Spleen (tissue), 11 donors: ENCODE results near the gene PRKCA. TPM values are rescaled to one million over a fixed set of nuclear protein-coding genes. Genes with fewer than 3 reads are reported as not detected.
"Not testable (repeated sequence)": the region's sequence is repeated elsewhere in the genome, so short reads cannot be mapped to it uniquely, and the experiment has no call there.

Experiments used
- DNase-seq: peaks from one replicate; pipeline ENCODE4 v3.0.0-alpha.2; 2020
- H3K27ac ChIP-seq, 8 donors: fragments of 200-600 bp; sonication (generic) in 7 of 8; 1 replicate in 4 of 8; 2 replicates in 4 of 8; pipeline versions ENCODE4 v1.5.0 to v1.8.0; 2016 to 2021; ENCODE audit warnings: inconsistent platforms in 4 of 8, mild to moderate bottlenecking in 4 of 8, moderate library complexity in 1 of 8
- H3K27me3 ChIP-seq, 7 donors: fragments of 200-600 bp; sonication (generic) in 6 of 7; replicated peaks in 1 of 7; 1 replicate in 4 of 7; 2 replicates in 3 of 7; pipeline versions ENCODE4 v1.5.0 to v1.8.0; 2016 to 2021; ENCODE audit warnings: inconsistent platforms in 3 of 7, mild to moderate bottlenecking in 1 of 7
- H3K36me3 ChIP-seq, 6 donors: fragments of 200-600 bp; sonication (generic) in 5 of 6; 1 replicate in 4 of 6; 2 replicates in 2 of 6; pipeline versions ENCODE4 v1.5.0 to v1.8.0; 2016 to 2021; ENCODE audit warnings: inconsistent platforms in 2 of 6
- H3K4me1 ChIP-seq, 6 donors: fragments of 200-600 bp; sonication (generic) in 5 of 6; 1 replicate in 3 of 6; 2 replicates in 3 of 6; pipeline versions ENCODE4 v1.5.0 to v1.8.0; 2016 to 2021; ENCODE audit warnings: inconsistent platforms in 3 of 6
- H3K4me3 ChIP-seq, 8 donors: fragments of 200-600 bp; sonication (generic) in 7 of 8; 1 replicate in 4 of 8; 2 replicates in 4 of 8; pipeline versions ENCODE4 v1.5.0 to v1.8.0; 2016 to 2021; ENCODE audit warnings: inconsistent platforms in 4 of 8, mild to moderate bottlenecking in 4 of 8, moderate library complexity in 2 of 8
- H3K9me3 ChIP-seq, 8 donors: fragments of 200-600 bp; sonication (generic) in 7 of 8; 1 replicate in 4 of 8; 2 replicates in 4 of 8; pipeline versions ENCODE4 v1.5.0 to v1.8.0; 2016 to 2021; ENCODE audit warnings: inconsistent platforms in 4 of 8
- CTCF ChIP-seq, 11 experiments: fragments of 200-600 bp in 7 of 11; fragments of 450-650 bp in 4 of 11; sonication (generic) in 4 of 11; IDR thresholded peaks in 8 of 11; conservative IDR thresholded peaks in 3 of 11; 1 replicate in 7 of 11; 2 replicates in 4 of 11; pipeline versions ENCODE4 v1.4.0 to v1.8.0; 2016 to 2021; ENCODE audit warnings: antibody characterized with exemption in 11 of 11, inconsistent platforms in 4 of 11, mild to moderate bottlenecking in 1 of 11
- POLR2A ChIP-seq, 3 donors: fragments of 450-650 bp; IDR thresholded peaks; one replicate each; pipeline ENCODE4 v1.5.1; 2017; ENCODE audit warnings: antibody characterized with exemption in 3 of 3, mild to moderate bottlenecking in 1 of 3
- POLR2AphosphoS5 ChIP-seq, 3 donors: sonication (generic); formaldehyde crosslinking; IDR thresholded peaks; one replicate each; pipeline ENCODE4 v1.5.1; 2017; ENCODE audit warnings: antibody characterized with exemption in 3 of 3
- WGBS, 5 donors: extraction: QIAGEN DNeasy Blood & Tissue Kit in 3 of 5; methylation state at CpG; one replicate each; pipeline versions ENCODE4 v1.1.5 to v1.1.7; 2013 to 2018; 5-methylcytosine and 5-hydroxymethylcytosine counted together
- intact Hi-C: fragments of 100-400 bp; cut with DNase I; formaldehyde crosslinking; loops from one replicate; pipeline ENCODE4 v1.15.0; 2023; ENCODE audit warnings: low total_unique reads
- polyA plus RNA-seq, 3 donors: library from polyadenylated mRNA; stranded (reverse); fragments of 200-250 nt; gene quantifications; one replicate each; pipeline ENCODE4 v1.2.1, GENCODE V29; 2013
- total RNA-seq, 7 donors: library from RNA; depleted of rRNA in 3 of 7; stranded (reverse); fragments of >200 nt in 3 of 7; fragmentation: NEBNext Ultra II Directional in 4 of 7; extraction: Animal tissue kit (Norgen Biotek cat#: 25700) in 4 of 7; gene quantifications; one replicate each; pipeline versions ENCODE4 v1.1.0 to v1.2.1, GENCODE V29; 2016 to 2021
- donor health status: healthy with polysubstance abuse.
- donor health status: DM: no; HTN: no; CAD: no; lungs with moderate emphysema.
- donor health status: DM: no; HTN: no; CAD: no.
- donor health status: Bipolar disorder and iron deficiency.
- donor health status: healthy.
- donor health status: DM: no; HTN: no; CAD: no.
- donor health status: DM: yes; HTN: yes; CAD: no.

Gene PRKCA
- total and polyA plus RNA-seq, 10 donors, result 1.7 to 59.7 (median 31.2) TPM

DNA sequence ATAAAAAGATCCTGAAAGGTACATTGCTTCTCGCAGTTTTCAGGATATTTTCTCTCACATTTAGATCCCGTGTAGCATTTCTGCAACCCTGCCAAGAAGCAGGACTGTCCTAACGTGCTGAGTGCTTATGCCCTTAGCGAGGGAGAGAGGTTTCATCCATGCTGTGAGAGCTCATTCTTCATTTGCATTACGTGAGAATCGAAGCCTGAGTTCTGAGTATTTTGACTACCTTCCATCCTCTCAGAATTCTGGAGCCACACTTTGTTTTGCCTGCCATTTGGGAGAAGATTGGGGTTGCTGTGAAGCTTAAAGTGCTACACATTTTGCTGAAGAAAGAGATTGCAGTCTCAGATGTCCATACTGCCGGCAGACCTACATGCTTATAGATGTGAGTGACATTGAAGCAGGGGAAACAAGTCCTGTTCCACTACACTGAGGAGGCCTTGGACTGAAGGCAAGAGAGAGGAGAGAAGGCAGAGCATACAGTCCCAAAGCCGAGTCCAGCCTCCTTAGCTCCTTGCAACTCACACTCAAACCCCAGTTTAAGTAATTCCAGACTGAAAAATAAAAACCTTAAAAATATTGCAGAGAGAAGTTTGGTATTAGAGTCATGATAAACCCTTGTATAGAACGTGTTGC lies 183.0 kb downstream of the PRKCA start:
- intact Hi-C loops, result no loop called here

GRCh38 chr17:66487121-66487520 lies 184.7 kb downstream of the PRKCA start:
- TF ChIP-seq POLR2AphosphoS5 (IDR thresholded peaks at IDR 0.05) (no peak), CTCF (IDR thresholded peaks at IDR 0.05 in 8 of 11, conservative IDR thresholded peaks at IDR 0.05 in 3 of 11) (no peak), POLR2A (IDR thresholded peaks at IDR 0.05) (no peak)
- Histone ChIP-seq H3K27ac (no peak overlapping the region), H3K27me3 (no peaks in the 10 kb centered on the region), H3K4me1 (no peaks in the 10 kb centered on the region), H3K4me3 (no peak overlapping the region), H3K36me3 (no peaks in the 10 kb centered on the region), H3K9me3 (no peaks in the 10 kb centered on the region)
- intact Hi-C loops, result no loop called here
- WGBS, 5 donors, result 92 to 99% (median 96%) methylated on average over 3 of the region's 3 CpGs
- no peak for DNase-seq

More for the DNA sequence above, 183.0 kb downstream of the PRKCA start:
- no peak overlapping the region for H3K4me3 ChIP-seq
- H3K9me3 ChIP-seq, result no peaks in the 10 kb centered on the region
- H3K27me3 ChIP-seq, result no peaks in the 10 kb centered on the region
- H3K27ac ChIP-seq, result no peak overlapping the region
- WGBS, 5 donors, result 80 to 87% (median 83%) methylated on average over 9 of the region's 9 CpGs
- H3K36me3 ChIP-seq, result no peaks in the 10 kb centered on the region
- peaks cover 0 to 6% (median 0%) of the 10 kb centered on the region in 6 donors for H3K4me1 ChIP-seq
- no peak for TF ChIP-seq CTCF (IDR thresholded peaks at IDR 0.05 in 8 of 11, conservative IDR thresholded peaks at IDR 0.05 in 3 of 11)
- no peak for TF ChIP-seq POLR2A (IDR thresholded peaks at IDR 0.05)
- no peak for TF ChIP-seq POLR2AphosphoS5 (IDR thresholded peaks at IDR 0.05)
- DNase-seq, result no peak

GRCh38 chr17:66487981-66488468 lies 185.6 kb downstream of the PRKCA start:
- TF ChIP-seq CTCF (IDR thresholded peaks at IDR 0.05 in 8 of 11, conservative IDR thresholded peaks at IDR 0.05 in 3 of 11) (no peak), POLR2A (IDR thresholded peaks at IDR 0.05) (no peak), POLR2AphosphoS5 (IDR thresholded peaks at IDR 0.05) (no peak)
- H3K9me3 ChIP-seq, result no peaks in the 10 kb centered on the region
- intact Hi-C loops, result no loop called here
- no peaks in the 10 kb centered on the region for H3K36me3 ChIP-seq
- H3K27ac ChIP-seq, result no peak overlapping the region
- H3K4me1 ChIP-seq, result peaks cover 0 to 8% (median 0%) of the 10 kb centered on the region in 6 donors
- H3K27me3 ChIP-seq, result no peaks in the 10 kb centered on the region
- no peak overlapping the region for H3K4me3 ChIP-seq
- WGBS, 5 donors, result 80 to 96% (median 91%) methylated on average over 5 of the region's 5 CpGs
- DNase-seq, result no peak

DNA sequence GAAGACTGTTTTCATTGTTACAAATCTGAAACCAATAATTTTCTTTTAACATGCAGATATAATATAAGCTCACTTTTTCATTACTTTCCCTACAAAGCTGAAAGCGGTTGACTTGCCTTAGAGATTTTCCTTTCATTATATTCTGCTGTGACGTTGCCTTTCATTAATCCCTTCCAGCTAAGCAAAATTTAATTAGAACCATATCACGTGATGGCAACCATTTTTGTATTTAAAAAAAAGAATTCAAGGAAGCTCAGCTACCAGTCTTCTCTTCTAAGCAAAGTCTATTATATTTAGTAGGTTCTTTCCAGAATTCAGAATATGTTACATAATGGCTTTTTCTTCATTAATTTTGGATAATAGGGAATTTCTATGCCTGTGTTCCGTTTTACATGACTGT lies 186.5 kb downstream of the PRKCA start:
- Histone ChIP-seq H3K4me3 (no peak overlapping the region), H3K9me3 (no peaks in the 10 kb centered on the region), H3K27ac (no peak overlapping the region), H3K36me3 (no peaks in the 10 kb centered on the region), H3K27me3 (no peaks in the 10 kb centered on the region), H3K4me1 (peaks cover 0 to 16% (median 3%) of the 10 kb centered on the region in 6 donors)
- DNase-seq, result no peak
- TF ChIP-seq POLR2AphosphoS5 (IDR thresholded peaks at IDR 0.05), result no peak
- WGBS, 5 donors, result 86 to 95% (median 92%) methylated on average over 4 of the region's 4 CpGs
- intact Hi-C loops, result no loop called here

DNA sequence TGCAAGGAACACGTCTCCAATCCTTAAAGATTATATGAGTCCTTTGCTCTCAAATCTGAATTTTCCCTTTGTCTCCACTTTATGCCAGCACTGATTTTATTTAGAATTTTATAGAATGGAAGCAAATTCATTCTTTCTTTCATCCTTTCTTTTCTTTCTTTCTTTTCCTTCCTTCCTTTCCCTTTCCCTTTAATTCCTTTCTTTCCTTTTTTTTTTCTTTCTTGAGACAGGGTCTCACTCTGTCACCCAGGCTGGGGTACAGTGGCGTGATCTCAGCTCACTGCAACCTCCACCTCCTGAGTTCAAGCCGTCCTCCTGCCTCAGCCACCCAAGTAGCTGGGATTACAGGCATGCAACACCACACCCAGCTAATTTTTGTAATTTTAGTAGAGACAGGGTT lies 187.2 kb downstream of the PRKCA start:
- H3K9me3 ChIP-seq, H3K27me3 ChIP-seq, intact Hi-C loops, H3K36me3 ChIP-seq, H3K27ac ChIP-seq, DNase-seq, H3K4me3 ChIP-seq: not testable (repeated sequence)
- WGBS, 5 donors, result 91 to 96% (median 93%) methylated on average over 3 of the region's 3 CpGs
- H3K4me1 ChIP-seq, result peaks cover 0 to 23% (median 7%) of the 10 kb centered on the region in 6 donors
